GM21381 (cell line): ENCODE measurements around the gene DENR.

Source experiments
- ATAC-seq: cut with Tn5 transposase; IDR thresholded peaks from one replicate; pipeline ENCODE4 v1.9.1; 2021; ENCODE audit warnings: mild to moderate bottlenecking, moderate library complexity; ENCODE audit not compliant: unreplicated experiment

Gene DENR

DNA sequence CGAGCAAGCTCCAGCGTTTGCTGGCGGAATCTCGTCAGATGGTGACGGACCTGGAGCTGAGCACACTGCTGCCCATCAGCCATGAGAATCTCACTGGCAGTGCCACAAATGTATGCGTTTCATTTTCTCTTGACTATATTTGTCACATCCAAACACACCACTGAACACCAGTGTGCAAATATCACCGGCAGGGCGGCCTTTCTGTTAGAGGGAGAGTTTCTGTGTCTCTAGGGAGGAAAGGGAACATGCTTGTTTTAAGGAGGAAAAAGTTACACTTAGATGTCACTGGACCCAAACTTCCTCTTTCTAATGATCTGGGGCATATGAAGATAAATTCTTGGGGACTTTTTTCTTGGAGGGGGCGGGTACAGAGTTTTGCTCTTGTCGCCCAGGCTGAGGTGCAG is 60.7 kb downstream of the DENR start:
- ATAC-seq: no peak

DNA sequence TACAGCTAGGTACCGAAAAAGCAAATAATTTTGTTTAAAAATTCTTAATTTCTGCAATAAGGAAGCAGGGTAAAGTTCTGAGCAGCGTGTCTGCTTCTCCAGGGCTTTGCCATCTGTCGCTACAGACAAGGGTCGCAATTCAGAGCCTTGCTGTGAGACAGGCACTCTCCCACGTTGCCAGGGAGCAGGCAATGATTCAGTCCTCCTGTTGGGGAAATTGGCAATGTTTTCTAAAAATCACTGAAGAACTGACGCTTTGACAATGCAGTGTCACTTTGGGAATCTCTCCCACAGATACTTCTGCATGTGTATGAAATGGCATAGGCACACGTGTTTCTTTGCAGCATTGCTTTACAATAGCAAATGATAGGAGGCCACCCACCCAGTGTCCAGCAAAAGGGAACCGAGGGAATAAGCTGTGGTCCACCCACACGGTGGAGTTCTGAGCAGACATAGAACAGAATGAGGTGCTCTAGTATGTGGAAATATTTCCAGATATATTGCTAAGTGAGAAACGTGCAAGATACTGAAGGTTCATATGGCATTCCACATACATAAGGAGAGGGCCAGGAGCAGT is 66.7 kb downstream of the DENR start:
- no peak for ATAC-seq

DNA sequence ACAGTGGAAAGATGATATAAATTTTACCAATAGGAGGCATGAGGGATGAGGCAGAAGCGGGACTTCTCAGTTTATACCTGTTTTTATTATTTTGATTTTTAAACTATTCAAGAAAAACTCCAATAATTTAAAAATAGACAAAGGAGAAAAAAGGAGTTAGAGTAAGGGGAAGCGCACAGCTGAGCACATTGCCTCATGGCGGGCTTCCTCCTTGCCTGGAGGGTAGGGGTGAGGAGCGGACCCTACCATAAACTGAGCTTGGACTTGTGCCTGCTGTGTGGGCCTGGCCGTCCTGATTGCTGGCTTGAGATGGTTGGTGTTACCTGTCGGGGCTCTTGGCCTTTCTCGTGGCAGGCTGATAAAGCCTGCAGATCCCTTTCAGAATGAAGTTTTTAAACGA is 67.5 kb downstream of the DENR start:
- no peak for ATAC-seq
